GM12874 (cell line): ENCODE data around the gene GNG7.

Experiments
- CTCF ChIP-seq: IDR thresholded peaks from 2 replicates; pipeline ENCODE4 v1.5.1; 2011; ENCODE audit warnings: low read depth, mild to moderate bottlenecking, control low read depth, low read length, moderate library complexity; ENCODE audit not compliant: insufficient read depth

Gene GNG7

GRCh38 chr19:2604747-2605329 lies 97.7 kb downstream of the GNG7 start:
- no peak for TF ChIP-seq CTCF

GRCh38 chr19:2603334-2603733 lies 99.2 kb downstream of the GNG7 start:
- TF ChIP-seq CTCF = no peak

GRCh38 chr19:2602391-2603181 lies 99.9 kb downstream of the GNG7 start:
- TF ChIP-seq CTCF = no peak

- TF ChIP-seq CTCF = no peak
Measured at GRCh38 chr19:2600914-2601870, 101.3 kb downstream of the GNG7 start.

- TF ChIP-seq CTCF = no peak
Measured at GRCh38 chr19:2594319-2594718, 108.2 kb downstream of the GNG7 start.

GRCh38 chr19:2592824-2593223 lies 109.7 kb downstream of the GNG7 start:
- TF ChIP-seq CTCF = no peak
